ENCODE data around the gene KRT6C.

DNA sequence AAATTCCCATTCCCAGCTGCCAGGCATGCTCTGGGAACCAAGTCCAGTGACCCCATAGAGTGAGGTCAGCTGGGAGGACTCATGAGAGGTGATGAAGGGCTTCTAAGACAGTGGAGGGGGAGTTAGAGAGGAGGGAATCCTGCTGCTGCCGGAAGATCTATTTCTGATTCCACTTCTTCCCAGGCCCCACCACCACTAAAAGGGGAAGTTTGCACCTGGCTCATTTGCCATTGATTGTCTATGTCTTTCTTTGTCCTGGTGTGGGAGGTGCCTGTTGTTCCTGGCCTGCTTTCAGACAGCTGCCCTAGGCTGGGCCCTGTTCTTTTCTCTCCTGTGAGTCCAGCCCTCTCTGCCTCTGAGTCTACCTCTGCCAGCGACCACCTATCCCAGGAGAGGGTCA is 22.4 kb upstream of the KRT6C start:
- TF ChIP-seq POLR2A (IDR thresholded peaks at IDR 0.05; ENCODE audit: low read length) (no peak), GATA1 (IDR thresholded peaks at IDR 0.05; ENCODE audit: low read depth, low read length) (no peak)
